Measurements from ENCODE around the gene TTLL10.

Gene TTLL10

DNA sequence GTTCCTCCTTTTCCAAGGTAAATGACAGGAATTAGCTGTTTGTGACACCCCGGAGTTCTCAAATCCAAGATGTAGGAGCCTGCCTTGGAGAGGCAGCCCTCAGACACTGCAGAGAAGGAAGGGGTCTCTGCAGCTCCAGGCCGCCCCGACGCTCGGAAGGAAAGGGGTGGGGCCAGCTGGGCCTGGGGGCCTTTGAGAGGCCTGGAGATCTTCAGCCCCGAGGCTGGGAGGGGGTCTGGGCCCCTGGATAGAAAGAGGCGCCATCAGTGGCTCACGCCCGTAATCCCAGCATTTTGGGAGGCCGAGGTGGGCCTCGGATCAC, 33.9 kb downstream of the TTLL10 start:
- DNase-seq (ENCODE audit: low spot score): no peak

DNA sequence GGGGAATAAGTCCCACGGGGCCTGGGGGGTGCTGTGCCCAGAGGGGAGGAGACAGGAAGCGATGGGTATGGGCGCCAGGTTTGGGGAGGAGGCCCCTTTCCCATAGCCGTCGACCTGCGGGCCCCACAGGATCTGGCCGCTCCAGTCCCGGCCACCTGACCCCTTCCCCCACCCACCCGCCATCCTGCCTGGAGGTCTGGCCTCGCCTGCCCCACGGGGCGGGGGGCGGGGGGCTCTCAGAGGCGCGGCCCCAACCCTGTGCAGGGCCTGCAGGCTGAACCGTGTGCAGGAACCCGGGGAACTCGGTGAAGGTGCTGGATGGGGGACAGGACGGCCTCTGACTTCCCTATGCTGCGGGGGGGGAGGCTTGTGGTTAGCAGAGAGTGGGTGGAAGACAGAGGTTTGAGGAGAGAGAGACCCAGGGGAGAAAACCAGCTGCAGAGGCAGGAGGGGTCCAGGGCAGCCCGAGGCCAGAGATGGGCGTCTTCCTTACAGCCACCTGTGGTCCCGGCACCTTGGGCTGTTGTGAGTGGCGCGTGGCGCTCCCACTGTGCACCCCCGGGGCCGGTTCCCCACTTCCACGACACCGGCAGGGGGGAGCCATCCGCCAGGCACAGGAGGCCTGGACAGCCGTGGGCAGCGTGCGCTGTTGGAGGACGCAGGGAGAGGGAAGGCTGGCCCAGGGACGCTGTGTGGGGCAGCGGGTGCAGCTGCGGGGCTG, 35.2 kb downstream of the TTLL10 start:
- no peak for DNase-seq (ENCODE audit: low spot score)

GRCh38 chr1:1210726-1211540, 37.3 kb downstream of the TTLL10 start:
- no peak for DNase-seq (ENCODE audit: low spot score)

GRCh38 chr1:1211541-1212441, 38.1 kb downstream of the TTLL10 start:
- no peak for DNase-seq (ENCODE audit: low spot score)

DNA sequence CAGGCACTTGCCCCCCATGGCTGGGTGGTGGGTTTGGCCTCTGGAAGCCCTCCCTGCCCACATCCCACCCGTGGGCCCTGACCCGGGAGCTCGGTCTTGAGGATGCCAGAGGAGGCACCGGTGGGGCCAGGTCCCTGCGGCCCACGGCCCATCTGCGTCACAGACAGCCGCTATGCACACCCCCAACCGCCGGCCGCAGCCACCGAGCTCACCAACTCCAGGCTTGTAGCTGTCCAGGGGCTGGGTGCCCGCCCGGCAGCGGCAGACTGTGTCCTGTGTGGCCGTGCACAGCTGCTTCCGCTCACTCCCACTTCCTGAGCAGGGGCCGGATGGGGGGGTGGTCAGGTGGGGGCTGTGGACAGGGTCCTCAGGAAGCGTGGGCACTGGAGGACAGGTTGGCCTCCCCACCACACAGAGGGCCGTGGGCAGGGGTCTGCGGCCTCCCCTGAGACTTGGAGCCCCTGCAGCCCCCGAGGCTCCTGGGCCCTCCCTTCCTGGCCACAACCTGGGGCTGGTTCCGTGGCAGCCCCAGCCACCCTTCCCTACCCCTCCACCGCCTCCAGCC, 39.2 kb downstream of the TTLL10 start:
- no peak for DNase-seq (ENCODE audit: low spot score)

- DNase-seq (ENCODE audit: low spot score): no peak
These were observed 39.9 kb downstream of the TTLL10 start, which contains the start of gene TNFRSF4 for GRCh38 chr1:1213345-1214265. TSS of gene TNFRSF4 (minus strand) at chr1:1214153. CDS start at chr1:1214127, 26 bp downstream.

DNA sequence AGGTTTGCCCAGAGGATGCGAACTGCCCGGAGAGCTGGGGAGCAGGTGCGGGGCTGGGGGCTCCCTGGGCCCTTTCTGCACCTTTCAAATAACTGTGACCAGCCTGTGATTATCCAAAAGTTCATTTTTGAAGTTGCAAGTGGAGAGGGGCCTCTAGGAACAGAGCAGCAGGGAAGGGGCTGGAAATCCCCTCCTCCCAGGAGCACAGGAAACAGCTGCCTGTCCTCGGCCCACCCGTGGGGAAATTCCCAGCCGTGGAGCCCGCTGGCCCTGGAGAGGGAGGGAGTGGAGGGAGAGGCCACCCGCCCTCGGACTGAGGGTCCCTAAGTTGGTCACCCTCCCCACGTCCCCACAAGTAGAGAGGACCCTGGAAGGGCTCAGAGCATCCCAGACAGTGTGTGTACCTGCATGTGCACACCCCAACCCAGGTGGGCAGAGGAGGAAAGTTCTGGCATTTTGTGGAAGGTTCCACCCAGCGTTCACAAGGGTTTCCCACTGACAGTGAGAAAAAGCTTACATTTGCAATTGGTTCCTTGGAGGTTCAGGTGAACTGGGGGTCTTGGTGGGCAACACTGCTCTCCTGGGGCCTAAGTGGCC, 41.5 kb downstream of the TTLL10 start:
- no peak for DNase-seq (ENCODE audit: low spot score)

- DNase-seq (ENCODE audit: low spot score): no peak
These were observed 42.4 kb downstream of the TTLL10 start for GRCh38 chr1:1215881-1216605.

GRCh38 chr1:1216770-1217620, 43.3 kb downstream of the TTLL10 start:
- no peak for DNase-seq (ENCODE audit: low spot score)

DNA sequence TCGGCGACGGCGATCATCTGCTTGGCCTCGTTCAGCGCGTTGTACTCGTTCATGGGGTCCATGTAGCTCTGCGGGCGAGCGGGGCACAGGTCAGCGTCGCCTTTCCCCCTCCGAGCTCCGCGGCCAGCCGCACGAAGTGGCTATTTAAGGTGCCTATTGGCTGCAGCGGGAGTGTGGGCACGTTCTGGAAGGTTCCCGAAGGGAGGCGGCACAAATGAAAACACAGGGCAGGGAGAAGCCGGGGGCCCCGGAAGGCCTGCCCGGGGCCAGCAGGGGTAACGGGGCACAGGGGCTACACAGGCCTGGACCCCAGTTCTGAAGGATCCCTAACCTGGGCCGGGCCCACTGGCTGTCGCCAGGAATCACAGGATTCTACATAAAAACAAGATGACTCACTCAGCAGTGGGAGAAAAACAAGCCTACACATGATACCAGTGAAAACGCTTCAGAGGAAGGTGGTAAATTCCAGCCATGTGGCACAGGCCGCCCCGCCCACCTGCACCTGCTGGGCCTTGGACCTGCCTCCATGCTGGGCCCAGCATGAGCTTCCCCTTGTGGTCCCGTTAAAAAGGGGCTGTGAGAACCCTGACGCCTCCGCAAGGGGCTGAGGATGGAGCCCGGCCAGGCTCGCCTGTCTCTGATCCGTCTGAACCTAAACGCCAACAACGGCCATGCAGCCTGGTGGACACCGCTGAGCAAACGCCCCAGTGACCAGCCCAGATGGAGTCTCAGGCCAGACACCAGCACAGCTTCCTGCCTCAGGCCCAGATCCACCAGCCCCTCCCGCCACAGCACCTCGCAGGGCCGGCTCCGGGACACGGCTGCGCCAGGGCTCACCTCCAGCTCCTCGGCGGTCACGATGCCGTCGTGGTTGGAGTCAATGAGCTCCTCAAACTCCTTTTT, 44.2 kb downstream of the TTLL10 start:
- peak; percentile 47 for DNase-seq (ENCODE audit: low spot score)

- no peak for DNase-seq (ENCODE audit: low spot score)
These were observed 45.0 kb downstream of the TTLL10 start for GRCh38 chr1:1218524-1219200.

DNA sequence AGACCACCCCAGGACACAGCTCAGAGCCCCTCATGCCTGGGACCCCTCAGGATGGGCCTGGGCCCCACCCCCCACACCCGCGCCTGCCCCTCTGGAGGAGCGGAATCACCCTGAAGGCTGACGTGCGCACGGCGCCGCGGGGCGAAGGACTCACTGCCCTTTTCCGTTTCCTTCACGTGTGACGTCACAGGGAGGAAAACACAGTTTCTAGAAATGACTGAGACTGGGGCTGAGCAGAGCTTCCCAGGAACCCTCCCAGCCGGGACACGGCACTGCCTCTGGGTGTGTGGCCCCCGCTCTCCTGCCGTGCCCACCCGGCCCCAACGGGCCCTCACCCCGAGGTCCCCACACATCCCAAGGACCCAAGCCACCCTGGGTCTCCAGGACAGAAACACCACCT, 45.7 kb downstream of the TTLL10 start:
- no peak for DNase-seq (ENCODE audit: low spot score)

DNA sequence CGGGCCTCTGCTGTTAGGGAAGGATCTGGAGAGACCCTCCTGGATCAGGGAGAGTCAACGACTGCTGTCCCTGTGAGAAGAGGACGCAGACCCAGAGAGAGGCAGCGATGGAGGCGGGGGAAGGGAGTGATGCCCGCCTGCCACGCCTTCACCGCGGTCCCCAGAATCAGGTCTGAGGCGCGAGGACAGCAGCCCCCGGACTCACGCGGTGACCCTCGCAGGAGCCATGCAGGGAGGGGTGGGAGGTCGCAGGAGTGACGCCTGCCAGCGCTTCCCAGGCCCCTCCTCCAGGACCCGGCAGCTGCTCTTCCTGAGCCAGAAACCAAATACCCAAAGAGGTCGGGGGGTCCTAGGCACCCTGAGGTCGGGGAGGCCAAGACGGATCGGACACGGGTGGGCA, 46.5 kb downstream of the TTLL10 start:
- no peak for DNase-seq (ENCODE audit: low spot score)

GRCh38 chr1:1221887-1222574, 48.4 kb downstream of the TTLL10 start:
- DNase-seq (ENCODE audit: low spot score): no peak

DNA sequence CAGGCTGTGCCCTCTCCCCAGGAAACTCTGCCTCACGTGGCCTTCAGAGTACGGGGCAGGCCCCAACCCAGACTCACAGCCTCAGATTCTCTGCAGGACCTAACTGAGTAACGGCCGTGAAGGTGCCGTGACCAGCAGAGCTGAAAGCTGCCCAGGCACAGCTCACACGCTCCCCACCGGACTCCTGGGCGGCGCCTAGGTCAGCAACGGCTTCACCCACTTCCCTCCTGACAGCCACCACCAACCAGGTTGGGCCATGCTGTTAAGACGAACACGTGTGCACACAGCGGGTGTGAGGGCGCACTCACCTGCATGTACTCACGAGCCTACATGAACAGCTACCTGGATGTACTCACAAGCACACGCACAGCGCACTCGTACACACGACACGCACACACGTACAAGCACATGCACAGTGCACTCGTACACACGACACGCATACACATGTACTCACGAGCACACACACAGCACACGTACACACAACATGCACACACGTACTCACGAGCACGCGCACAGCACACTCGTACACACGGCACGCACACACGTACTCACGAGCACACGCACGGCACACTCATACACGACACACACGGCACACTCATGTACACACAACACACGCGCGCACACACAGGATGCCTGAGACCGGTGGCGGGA, 49.0 kb downstream of the TTLL10 start:
- no peak for DNase-seq (ENCODE audit: low spot score)

GRCh38 chr1:1223321-1223720, 49.6 kb downstream of the TTLL10 start:
- no peak for DNase-seq (ENCODE audit: low spot score)

Data from kidney tubule cell (primary cell).